ENCODE data around the gene PRSS38.
A peak's percentile ranks its signal among the peaks of the same experiment; 100 is the strongest.

The PRSS38 gene

DNA sequence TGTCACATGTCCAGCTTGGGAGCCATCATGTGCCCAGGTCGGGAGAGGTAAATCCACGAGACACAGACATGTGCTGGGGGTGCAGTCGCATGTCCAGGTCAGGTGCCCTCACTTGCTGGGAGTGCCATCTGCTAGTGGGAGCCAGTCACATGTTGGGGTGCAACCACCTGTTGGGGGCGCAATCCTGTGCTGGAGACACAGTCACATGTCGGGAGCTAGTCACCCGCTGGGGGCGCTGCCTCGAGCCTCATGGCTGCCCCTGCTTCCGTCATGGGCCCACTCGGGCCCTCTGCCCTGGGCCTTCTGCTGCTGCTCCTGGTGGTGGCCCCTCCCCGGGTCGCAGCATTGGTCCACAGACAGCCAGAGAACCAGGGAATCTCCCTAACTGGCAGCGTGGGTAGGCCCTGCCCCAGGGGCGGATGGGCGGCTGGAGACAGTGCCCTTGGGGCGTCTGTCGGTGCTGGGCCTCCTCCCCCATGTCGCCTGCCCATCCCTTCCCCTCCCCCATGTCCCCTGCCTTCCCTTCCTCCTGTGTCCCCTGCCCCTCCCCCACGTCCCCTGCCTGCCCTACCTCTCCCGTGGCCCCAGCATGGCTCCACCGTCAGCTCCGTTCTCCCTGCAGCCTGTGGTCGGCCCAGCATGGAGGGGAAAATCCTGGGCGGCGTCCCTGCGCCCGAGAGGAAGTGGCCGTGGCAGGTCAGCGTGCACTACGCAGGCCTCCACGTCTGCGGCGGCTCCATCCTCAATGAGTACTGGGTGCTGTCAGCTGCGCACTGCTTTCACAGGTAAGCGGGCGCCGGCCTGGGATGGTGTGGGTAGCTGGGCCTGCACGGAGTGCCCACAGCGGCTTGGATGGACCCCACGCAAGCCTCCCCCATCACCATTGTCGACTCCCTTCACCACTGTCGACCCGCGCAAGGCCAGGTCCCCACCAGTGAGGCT is at the start of gene PRSS38:
Gene PRSS38 (plus strand): TSS at position 208 of the 942 bp plus-strand sequence. CDS start 42 bp downstream, at position 250.
- no peak for DNase-seq (ENCODE audit: low read depth, low spot score)

DNA sequence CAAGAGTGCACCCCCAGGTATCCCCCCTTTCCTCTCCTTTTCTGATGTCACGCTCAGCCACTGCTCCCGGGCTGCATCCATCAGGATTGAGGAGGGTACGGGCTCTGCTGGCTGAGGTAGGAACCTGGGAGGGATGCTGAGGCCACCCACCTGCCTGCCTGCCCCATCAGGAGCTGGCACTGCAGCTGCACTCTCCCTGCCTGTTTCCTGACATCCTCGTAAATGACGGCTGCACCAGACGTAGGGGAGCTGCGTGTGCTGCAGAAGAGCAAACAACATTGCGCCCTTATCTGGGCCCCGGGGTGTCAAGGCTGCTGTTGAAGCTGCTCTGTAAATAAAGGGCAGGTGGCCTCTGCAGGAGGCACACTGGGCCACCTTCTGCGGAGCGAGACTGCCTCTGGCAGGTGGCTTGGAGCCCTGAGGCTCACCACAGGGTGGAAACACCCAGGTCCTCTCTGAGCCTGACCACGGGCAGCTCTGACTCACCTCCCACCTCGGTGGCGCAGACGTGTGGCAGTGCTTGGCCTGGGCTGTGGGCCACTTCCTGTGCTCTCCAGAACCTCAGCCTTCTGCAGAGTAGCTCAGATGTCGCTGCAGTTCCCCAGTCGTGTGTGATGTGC is 49.4 kb upstream of the PRSS38 start:
- peak; percentile 21 for DNase-seq (ENCODE audit: low read depth, low spot score)

DNA sequence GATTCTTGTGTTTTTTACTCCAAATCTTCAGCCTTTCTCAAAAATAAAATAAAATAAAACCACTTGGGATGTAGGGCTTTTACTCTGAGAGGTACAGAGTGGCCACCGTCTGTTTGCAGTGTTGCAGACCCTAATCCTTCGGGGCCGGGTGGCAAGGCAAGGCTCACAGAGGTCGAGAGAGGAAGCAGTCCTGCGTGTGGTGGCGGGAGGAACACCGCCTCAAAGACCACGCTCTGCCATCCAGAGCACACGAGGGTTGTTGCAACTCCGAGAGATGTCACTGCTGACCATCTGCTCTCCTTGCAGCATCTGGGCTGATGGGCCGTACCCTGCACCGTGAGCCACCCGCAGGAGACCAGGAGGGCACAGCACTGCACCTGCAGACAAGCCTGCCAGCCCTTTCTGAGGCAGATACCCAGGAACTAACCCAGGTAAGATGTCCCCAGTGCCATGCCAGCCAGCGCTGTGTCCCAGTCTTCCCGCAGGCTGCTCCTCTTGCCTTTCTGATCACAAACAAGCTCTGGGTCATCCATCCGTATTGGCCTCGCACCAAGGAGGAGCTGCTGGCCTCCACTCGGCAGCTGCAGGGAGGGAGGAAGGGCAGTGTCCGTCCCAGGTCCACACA is 48.7 kb upstream of the PRSS38 start:
- no peak for DNase-seq (ENCODE audit: low read depth, low spot score)

DNA sequence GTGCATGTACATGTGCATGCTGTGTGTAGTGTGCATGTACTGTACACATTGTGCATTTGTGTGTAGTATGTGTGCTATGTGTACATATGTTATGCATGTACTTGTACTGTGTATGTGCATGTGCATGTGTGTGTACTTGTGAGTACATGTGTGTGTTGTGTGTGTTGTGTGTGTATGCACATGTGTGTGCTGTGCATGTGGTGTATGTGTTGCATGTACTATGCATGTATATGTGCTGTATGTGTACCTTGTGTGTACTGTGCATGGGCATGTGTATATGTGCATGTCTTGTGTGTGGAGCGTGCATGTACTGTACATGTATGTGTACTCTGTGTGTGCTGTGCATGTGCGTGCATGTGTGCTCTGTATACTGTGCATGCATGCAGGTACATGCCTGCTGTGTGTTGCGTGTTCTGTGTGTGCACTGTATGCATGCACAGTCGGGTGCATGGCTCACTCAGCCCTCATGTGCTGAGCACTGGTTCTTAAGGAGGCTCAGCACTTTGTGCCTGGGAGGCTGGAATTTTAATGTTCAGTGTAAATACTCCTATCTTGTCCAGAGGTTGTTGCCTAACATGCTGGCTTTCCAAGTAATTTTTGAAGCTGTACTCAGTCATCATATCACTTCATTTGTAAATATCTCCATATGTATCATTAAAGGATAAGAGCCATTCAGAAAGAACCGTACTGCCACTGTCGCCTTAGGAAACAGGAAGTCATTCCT is 47.9 kb upstream of the PRSS38 start:
- DNase-seq (ENCODE audit: low read depth, low spot score) = no peak

DNA sequence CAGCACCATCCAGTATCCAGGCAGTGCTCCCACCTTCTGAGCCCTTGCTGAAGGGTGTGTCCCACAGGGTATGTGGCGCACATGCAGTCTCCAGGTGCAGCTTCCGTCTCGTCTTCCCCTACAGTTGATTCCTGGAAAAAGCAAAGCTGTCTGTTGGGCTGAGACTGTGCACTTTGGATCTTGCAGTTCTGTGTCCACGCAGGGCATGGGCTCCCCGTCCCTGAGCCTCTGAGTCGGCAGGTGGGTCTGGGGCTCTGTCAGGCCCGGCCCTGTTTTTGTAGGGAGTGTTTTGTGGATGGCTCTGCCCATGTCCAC is 47.4 kb upstream of the PRSS38 start:
- no peak for DNase-seq (ENCODE audit: low read depth, low spot score)

DNA sequence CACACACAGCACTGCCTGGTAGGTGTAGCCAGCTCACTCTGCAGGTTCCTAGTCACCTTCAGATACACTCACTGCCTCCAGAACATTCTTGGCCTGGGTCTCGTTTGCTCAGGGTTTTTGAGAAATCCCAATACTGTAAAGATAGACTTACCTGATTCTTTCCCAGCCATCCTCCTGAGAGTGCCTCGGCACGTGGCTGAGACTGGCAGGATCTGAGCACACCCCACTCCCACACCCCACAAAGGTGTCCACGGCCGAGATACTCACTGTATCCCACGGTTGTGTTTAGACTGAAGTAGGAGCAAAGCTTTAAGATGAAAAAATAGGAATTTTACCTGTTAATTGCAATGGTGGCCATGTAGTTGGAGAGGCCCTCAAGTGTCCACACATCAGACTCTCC is 46.8 kb upstream of the PRSS38 start:
- DNase-seq (ENCODE audit: low read depth, low spot score) = no peak

DNA sequence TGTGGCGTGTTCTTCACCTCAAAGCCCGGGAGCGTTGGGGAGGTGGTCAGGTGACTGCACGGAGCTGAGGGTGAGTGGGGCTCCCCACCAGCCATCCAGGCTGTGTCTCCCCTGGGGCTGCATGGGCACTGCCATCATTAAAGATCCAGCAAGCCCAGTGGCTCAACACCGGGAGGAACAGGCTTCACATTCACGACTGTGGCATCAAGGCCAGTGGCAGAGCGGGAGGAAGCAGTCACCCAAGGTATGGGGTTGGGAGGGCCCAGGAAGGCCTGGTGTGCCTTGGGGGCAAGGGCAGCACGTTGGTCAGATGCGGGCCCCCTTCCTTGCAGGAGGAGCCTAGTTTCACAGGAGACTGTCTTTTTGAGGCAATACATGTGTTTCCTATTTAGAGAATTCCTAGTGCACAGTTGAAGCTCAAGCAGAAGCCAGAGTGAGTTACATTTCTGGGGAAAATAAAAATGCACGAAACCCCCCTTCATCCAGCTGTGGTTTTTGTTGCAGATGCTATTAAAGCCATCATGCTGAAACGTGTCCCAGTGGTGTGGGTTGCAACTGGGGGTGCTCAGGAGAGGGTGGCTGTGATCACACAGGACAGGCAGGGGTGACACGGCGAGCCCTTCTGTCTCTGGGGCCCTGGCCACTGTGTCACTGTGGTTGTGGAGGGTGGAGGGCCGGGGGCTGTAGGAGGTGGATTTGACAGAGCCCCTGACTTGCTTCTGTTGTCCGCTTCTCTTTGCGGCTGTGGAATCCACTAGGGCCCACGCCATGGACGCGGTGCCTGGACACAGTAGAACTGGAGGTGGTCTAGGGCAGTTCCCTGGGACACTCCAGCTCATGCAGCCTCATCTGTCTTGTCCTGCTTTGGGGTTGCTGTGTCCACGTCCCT is 46.2 kb upstream of the PRSS38 start:
- DNase-seq (ENCODE audit: low read depth, low spot score) = no peak

DNA sequence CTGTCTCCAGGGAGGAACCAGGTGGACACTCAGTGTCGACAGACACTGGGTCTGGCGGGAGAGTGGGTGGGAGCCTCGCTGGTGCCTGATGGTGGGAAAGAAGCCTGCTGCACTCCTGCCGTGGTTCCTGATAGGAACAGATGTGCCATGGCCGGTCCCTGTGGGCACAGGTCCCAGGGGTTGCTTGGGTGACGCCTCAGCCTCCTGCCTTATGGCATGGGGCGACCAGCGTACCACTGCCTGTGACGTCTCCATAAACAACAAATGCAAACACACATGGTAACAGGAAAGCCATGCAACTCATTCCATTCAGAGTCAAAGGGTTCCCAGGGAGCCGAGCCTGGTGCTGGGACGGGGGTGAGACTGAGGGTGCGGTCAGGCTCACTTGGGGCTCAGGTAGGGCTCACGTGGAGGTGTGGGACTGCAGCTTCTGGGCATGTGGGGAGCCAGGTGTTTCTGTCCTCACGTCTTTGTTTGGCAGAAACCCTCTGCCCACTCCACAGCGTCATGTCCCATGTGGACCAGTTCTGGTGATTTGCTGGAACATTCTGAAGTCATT is 45.5 kb upstream of the PRSS38 start:
- DNase-seq (ENCODE audit: low read depth, low spot score) = no peak

DNA sequence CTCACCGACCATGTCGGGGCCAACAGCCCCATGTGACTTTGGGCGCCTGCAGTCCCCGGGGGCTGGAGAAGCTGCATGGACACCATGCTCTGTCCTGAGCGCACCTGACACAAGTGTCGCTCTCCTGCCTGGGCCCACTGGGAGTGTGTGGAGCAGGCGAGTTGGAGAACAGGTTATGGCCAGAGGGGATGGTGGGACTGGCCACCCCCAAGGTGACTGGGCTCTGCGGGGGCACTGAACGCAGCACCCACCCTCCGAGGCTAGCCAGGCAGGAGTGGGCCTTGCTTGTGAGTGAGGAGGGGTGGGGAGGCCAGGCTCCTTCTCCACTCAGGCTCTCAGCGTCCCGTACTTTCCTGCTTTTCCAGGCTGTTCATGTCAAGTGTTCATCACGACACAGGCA is 44.7 kb upstream of the PRSS38 start:
- DNase-seq (ENCODE audit: low read depth, low spot score) = no peak

DNA sequence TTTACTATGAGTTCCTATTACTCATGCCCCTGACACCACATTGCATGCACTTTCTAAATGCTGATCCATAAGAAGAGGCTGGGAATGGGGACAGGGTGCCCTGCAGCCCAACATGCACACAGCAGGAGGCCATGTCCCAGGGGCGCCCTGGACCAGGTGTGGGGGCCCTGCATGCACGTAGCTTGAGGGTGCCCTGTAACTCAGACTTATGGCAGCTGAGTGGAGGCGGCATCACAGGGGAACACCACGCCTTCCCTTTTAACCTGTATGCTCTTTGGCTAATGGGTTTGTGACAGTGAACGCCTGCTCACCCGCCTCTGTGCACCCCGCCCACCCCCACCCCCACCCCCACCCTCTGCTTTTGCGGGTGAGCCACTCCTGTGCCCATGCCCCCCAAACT is 44.1 kb upstream of the PRSS38 start:
- no peak for DNase-seq (ENCODE audit: low read depth, low spot score)

DNA sequence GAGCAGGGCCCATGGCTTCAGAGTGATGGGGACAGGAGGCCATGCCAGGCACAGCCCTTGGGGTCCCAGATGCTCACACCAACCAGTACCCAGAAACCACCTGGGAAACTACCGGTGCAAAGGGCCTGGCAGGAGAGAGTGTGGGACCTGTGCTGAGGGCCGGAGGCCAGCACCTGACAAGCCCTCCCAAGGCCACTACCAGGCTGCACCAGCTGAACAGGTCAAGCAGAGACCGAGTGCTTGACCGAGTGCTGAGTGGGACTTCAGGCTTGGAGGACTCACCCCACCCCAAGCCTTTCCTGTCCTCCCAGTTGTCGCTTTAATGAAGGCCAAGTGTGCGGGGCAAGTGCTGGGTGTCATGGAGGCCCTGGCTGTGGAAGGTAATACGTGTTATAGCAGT is 43.7 kb upstream of the PRSS38 start:
- no peak for DNase-seq (ENCODE audit: low read depth, low spot score)

DNA sequence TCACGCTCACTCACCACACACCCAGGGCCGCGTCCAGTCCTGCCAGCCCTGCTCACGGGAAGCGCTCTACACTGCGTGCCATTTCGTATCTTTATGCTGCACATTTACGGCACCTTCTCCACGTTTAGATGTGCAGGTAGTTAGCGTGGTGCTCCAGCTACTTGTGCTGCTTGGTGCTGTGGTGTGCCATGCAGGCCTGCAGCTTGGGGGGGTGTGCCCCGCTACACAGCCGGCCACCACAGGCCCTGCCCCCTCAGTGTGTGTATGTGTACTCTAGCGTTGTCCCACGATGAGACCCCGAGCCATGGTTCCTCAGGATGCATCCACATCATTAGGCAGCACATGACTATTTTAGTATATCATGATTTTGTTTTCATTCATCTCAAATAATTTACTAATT is 41.9 kb upstream of the PRSS38 start:
- DNase-seq (ENCODE audit: low read depth, low spot score) = no peak

DNA sequence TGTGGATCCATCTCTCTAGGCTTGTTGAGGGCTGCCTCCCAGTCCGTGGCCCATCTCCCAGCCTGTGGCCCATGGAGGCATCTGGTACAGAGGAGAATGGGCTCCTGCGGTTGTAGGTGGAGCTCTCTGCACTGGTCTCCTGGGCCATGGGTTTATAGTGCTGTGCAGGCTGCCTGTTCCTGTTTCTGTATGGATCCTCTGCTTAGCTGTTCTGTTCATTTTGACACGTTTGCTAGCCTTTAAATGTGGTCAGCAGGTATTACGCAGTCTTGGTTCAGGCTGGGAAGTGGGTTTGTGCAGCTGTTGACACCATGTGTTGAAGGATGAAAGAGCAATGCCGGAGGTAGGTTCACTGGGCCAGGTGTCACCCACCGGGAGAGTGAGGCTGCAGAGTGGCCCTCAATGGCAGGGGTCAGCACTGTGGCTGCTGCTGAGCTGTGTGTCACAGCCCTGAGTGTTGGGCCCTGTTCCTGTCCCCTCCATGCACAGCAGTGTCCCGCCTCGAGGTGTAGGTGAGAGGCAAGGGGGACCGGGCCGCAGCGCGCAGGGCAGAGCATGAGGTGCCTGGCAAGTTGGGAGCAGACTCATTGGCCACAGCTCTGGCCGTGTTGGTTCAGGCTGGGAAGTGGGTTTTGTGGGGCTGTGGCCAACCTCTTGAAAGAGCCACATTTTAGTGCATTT is 41.3 kb upstream of the PRSS38 start:
- no peak for DNase-seq (ENCODE audit: low read depth, low spot score)

DNA sequence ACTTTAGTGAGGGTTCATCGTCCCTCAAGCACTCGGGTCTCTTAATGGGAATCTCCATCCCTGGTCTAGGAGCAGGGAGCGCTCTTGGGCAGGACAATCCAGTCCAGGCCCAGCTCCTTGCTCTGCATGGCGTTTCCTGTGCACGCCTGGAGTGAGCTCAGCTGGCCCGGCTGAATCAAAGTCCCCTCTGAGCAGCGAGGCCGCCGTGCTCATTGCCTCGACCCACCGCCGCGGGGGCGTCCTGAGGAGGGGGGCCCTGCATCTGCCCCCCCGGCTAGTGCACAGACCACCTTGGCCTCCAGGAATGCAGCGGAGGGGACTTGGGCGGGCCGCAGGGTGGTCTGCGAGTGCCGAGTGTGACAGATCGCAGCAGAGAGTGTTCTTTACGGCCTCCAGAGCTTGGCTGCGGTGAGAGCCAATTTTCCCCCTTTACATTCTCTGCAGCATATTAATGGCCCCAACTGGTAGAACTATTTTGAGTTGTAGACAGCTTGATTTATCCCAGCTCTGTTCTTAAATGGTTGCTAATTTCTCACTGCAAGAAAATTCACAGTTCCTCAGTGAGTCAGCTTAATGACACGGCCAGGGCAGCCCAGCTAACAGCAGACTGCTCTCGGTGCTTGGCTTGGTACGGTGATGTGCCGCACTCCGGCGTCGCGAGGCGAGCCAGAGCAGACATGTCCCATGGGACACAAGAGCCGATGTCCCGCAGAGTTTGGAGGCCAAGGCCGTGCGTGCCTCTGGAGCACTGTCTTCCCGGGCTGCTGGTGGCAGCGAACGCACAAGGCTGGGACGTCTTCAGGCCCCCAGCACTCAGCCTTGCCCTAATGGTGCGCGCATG is 40.4 kb upstream of the PRSS38 start:
- DNase-seq (ENCODE audit: low read depth, low spot score) = no peak

DNA sequence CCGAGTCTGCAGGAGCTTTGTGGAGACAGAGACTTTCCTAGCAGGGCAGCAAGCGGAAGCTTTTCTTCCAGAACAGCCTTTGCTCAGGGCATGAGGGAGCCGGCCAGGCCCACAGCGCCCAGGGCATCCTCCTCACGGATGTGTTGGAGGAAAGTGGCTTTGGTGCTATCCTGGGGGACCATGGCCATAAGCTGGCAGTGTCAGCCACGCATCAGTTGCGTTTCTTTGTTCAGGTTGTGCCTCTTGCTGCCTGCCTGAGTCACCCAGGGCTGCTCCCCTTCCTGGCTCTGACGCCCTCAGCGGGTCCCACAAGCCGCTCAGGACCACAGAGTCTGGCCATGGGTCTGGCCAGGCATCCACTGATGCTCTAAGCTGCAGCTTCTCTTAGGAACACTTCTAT is 39.6 kb upstream of the PRSS38 start:
- no peak for DNase-seq (ENCODE audit: low read depth, low spot score)

DNA sequence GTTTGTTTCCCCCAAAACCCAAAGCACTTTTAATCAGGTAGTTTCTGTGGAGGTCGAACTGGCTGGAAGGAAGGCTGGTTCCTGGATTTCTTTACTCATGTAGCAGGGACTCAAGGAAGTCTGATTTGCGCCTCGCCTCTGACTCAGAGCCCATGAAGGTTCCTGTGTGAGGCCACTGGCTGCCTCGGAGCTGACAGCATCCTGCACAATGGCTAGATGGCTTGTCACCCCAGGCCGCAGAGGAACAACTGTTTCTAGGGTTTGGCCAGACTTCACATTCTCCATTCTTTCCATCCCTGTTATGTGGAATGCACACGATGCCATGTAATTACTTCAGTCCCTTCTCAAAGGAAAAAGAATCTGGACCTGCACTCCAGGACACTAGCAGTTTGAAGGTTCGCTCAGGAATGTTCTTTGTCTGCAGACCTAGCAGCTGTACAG is 39.1 kb upstream of the PRSS38 start:
- no peak for DNase-seq (ENCODE audit: low read depth, low spot score)

DNA sequence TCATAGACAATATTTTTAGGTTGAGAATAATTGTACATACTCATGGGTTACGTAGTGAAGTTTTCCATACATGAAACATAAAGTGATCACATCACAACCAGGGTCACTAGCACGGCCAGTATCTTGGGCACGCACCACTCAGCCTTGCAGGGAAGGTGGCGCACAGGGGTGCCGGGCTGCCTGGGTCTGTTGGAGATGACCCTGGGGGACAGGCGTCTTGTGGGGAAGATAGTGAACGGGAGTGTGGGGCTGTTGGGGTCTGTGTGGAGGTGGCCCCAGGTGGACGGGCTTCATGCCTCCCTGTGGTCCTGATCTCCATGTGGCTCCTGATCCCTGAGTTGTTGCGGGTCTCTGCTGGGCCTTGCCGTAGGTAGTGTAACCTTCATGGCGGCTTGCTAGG is 38.3 kb upstream of the PRSS38 start:
- DNase-seq (ENCODE audit: low read depth, low spot score) = no peak

DNA sequence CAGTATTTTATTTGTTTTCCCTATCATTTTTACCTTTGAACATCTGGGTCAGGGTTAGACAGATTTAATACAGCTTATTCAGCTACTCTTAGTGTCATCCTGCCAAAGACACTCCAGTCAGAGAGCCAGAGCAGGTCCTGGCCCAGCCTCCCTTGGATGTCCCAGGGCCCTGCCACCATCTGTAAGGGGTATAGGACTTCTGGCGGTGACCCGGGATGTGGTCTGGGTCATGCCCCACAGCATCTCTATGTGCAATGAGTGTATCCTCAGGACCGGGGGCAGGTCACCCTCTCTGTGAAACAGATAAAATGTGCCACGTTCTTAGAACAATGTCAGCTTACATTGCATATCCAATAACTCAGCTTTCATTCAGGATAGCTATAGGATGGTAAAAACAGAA is 37.8 kb upstream of the PRSS38 start:
- DNase-seq (ENCODE audit: low read depth, low spot score) = no peak

DNA sequence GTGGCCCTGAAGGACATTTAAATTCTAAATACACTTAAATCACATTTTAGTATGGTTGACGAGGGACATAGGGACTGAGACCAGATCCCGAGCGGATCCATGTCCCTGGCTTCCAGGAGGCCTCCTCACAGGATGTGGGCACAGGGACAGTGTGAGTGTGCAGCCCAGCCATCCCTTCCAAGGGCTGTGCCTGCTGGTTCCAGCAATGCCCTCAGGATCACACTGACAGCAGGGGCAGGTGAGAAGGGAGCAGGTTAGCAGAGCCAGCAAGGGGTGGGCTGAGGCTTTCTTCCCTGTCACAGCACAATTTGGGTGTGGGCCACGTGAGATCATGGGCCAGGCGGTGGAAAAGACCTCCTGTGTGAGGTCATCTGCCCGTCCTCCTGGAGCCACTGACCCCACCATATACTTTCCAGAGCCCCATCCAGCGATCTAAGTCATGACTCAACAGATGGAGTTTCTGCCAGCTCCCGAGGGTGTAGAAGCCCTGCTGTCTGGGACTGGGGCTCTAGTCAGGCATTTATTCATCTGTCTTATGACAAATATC is 37.0 kb upstream of the PRSS38 start:
- DNase-seq (ENCODE audit: low read depth, low spot score) = no peak

All from activated naive CD8-positive, alpha-beta T cell treated with anti-CD3 and anti-CD28 coated beads, Interleukin-2, amount 50 U/mL, for 16 hours (primary cell).